Thoracic aorta (tissue), 2 donors: ENCODE data around the gene TLR10. TPM values are rescaled to one million over a fixed set of nuclear protein-coding genes. Genes with fewer than 3 reads are reported as not detected.
"Not testable (repeated sequence)": the region's sequence is repeated elsewhere in the genome, so short reads cannot be mapped to it uniquely, and the experiment has no call there.

Experiments
- ATAC-seq: fragments of 150-250 bp; one replicate; pipeline ENCODE4 v1.8.0; 2017; ENCODE audit warnings: low read depth; ENCODE audit not compliant: insufficient number of reproducible peaks, low FRiP score
- DNase-seq: peaks from one replicate; pipeline ENCODE4 v3.0.0-alpha.2; 2020; ENCODE audit warnings: low spot score
- H3K27ac ChIP-seq, 2 donors: fragments of 200-600 bp; sonication (generic); 1 replicate in 1 of 2; 2 replicates in 1 of 2; pipeline ENCODE4 v1.5.1; 2016; ENCODE audit warnings: mild to moderate bottlenecking in 2 of 2, moderate library complexity in 2 of 2
- H3K27me3 ChIP-seq: fragments of 200-600 bp; sonication (generic); replicated peaks from 2 replicates; pipeline ENCODE4 v1.6.0; 2016; ENCODE audit warnings: mild to moderate bottlenecking; ENCODE audit not compliant: insufficient read depth
- H3K36me3 ChIP-seq: fragments of 200-600 bp; sonication (generic); one replicate; pipeline ENCODE4 v1.5.1; 2016
- H3K4me1 ChIP-seq, 2 donors: fragments of 200-600 bp; sonication (generic); 1 replicate in 1 of 2; 2 replicates in 1 of 2; pipeline versions ENCODE4 v1.5.1 to v1.6.0; 2016; ENCODE audit warnings: low read depth in 2 of 2, mild to moderate bottlenecking in 1 of 2; ENCODE audit not compliant: control insufficient read depth in 1 of 2
- H3K4me3 ChIP-seq: fragments of 200-600 bp; sonication (generic); 2 replicates; pipeline ENCODE4 v1.5.1; 2016; ENCODE audit warnings: mild to moderate bottlenecking
- H3K9me3 ChIP-seq: fragments of 200-600 bp; sonication (generic); 2 replicates; pipeline ENCODE4 v1.5.1; 2016
- total RNA-seq, 2 donors: library from RNA; depleted of rRNA; stranded (reverse); fragments of >200 nt; gene quantifications; one replicate each; pipeline versions ENCODE4 v1.1.0 to v1.2.3, GENCODE V29; 2016
- TF ChIP-seq, protein P1 (sequence below): fragments of 200-600 bp; sonication (generic); IDR thresholded peaks from one replicate; pipeline ENCODE4 v1.5.1; 2019; ENCODE audit warnings: antibody characterized with exemption

Gene TLR10
- total RNA-seq, 2 donors from 2014 or later: 0.28 to 0.81 TPM

DNA sequence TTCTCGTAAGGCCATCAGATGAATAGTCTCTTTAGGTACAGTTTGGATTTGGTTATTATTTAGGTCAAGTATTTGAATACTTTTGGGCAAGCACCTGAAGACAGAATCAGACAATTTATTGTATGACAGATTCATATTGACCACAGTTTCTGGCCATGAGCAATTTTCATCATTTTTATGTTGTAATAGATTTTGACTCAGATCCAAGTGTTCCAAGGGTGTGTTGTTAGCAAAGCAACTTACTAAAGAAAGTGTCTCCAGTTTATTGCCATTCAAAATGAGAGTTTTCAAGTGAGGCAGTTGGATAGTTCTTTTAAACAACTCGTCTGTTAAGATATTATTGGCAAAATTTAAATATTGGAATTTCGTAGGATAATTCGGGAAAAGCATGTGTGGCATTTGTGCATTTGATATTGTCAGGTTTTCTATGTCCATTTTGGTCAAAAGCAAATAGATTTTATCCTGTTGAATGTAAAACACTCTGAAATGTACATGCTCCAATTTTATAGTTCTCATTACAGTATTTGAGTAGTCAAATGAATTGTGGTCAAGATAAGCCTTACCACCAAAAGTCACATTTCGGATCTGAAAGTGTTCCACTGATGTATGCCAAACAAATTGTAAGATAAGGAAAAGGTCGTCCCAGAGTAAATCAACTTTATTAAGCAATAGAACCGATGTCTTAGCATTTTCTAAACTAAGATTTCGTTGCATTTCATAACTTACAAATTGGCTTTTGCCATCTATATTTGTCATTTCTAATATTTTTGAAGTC lies 8.4 kb downstream of the TLR10 start:
- DNase-seq (no peak), ATAC-seq (no peak)
- Histone ChIP-seq H3K4me3 (no peak overlapping the region), H3K36me3 (no peaks in the 10 kb centered on the region), H3K4me1 (no peaks in the 10 kb centered on the region), H3K9me3 (no peaks in the 10 kb centered on the region), H3K27me3 (no peaks in the 10 kb centered on the region), H3K27ac (no peak overlapping the region)
- TF ChIP-seq, protein P1, sequence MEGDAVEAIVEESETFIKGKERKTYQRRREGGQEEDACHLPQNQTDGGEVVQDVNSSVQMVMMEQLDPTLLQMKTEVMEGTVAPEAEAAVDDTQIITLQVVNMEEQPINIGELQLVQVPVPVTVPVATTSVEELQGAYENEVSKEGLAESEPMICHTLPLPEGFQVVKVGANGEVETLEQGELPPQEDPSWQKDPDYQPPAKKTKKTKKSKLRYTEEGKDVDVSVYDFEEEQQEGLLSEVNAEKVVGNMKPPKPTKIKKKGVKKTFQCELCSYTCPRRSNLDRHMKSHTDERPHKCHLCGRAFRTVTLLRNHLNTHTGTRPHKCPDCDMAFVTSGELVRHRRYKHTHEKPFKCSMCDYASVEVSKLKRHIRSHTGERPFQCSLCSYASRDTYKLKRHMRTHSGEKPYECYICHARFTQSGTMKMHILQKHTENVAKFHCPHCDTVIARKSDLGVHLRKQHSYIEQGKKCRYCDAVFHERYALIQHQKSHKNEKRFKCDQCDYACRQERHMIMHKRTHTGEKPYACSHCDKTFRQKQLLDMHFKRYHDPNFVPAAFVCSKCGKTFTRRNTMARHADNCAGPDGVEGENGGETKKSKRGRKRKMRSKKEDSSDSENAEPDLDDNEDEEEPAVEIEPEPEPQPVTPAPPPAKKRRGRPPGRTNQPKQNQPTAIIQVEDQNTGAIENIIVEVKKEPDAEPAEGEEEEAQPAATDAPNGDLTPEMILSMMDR: no peak

DNA sequence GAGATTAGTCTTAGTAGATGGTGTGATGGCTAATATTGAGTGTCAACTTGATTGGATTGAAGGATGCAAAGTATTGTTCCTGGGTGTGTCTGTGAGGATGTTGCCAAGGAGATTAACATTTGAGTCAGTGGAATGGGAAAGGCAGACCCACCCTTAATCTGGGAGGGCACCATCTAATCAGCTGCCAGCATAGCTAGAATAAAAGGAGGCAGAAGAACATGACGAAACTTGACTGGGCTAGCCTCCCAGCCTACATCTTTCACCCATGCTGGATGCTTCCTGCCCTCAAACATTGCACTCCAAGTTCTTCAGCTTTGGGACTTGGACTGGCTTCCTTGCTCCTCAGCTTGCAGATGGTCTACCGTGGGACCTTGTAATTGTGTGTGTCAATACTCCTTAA lies 12.5 kb downstream of the TLR10 start:
- DNase-seq, H3K9me3 ChIP-seq, ATAC-seq, H3K4me3 ChIP-seq, H3K36me3 ChIP-seq, H3K27me3 ChIP-seq, H3K4me1 ChIP-seq, H3K27ac ChIP-seq: not testable (repeated sequence)

DNA sequence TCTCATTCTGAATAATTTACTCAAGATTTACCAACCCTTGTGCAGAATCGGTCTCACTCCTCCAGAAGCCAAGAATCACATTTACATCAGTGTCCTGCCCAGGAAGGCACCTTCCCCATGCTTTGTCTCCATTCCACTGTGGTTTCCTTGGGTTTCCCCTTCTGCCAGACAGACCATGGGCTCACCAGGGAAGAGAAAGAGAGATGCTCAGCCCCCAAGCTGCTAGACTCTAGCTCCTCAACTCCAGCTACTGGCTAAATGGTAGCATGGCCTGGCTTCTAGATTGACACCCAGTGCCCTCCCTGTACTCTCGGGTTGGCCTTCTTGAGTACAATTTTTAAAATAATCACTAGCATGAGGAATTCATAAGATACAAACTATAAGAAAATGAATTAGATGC lies 12.9 kb downstream of the TLR10 start:
- DNase-seq: no peak
- no peak overlapping the region for H3K27ac ChIP-seq
- ATAC-seq: no peak
- no peaks in the 10 kb centered on the region for H3K36me3 ChIP-seq
- H3K27me3 ChIP-seq: no peaks in the 10 kb centered on the region
- H3K4me1 ChIP-seq: no peaks in the 10 kb centered on the region
- TF ChIP-seq, protein P1: no peak
- no peaks in the 10 kb centered on the region for H3K9me3 ChIP-seq
- H3K4me3 ChIP-seq: no peak overlapping the region

DNA sequence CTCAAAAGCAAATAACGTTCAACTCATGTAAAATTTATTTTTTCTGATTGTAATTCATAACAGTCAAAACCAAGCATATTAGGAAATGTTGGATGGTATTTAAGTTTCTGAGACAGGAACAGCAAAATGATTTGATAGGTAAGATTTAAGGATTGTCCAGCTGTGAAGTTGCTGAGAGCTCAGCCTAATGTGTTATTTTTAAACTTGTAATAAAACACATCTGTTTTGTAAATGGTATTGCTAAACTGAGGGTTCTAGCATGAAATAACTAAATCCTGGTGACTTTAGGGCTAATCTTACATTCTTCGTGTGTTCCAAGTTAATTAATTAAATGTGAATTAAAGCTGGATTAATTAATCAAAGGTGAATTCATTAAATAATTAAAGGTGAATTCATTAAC lies 13.3 kb downstream of the TLR10 start:
- H3K36me3 ChIP-seq: no peaks in the 10 kb centered on the region
- TF ChIP-seq, protein P1: no peak
- H3K27me3 ChIP-seq: no peaks in the 10 kb centered on the region
- no peaks in the 10 kb centered on the region for H3K4me1 ChIP-seq
- H3K4me3 ChIP-seq: no peak overlapping the region
- ATAC-seq (no peak), DNase-seq (no peak)
- H3K27ac ChIP-seq: no peak overlapping the region
- no peaks in the 10 kb centered on the region for H3K9me3 ChIP-seq

DNA sequence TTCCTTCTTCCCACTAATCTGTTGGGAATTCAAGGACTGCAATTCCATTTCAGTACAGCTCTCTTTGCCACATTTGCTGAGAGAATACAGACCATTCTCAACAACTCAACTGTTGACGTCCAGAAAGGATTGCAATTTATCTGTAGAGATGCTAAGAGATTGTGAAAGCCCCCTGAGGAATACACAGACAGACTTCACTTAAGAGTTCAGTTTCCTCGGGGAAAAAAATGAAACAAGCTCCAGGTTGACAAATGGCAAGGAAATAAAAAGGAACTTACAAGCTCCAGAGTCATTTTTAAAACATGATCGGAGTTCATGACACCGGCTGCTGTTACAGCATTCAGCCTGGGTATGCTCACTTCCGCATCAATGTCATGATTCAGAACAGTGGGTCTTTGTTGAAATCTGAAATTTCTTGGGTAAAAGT lies 13.8 kb downstream of the TLR10 start:
- ATAC-seq: no peak
- Histone ChIP-seq H3K4me1 (no peaks in the 10 kb centered on the region), H3K27ac (no peak overlapping the region)

DNA sequence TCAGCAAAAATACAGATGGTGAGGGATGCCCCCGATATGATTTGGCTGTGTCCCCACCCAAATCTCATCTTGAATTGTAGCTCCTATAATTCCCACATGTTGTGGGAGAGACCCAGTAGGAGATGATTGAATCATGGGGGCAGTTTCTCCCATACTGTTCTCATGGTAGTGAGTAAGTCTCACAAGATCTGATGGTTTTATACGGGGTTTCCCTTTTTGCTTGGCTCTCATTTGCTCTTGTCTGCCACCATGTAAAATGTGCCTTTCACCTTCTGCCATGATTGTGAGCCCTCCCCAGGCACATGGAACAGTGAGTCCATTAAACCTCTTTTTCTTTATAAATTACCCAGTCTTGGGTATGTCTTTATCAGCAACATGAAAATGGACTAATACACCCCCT lies 15.8 kb downstream of the TLR10 start:
- not testable (repeated sequence) for H3K4me1 ChIP-seq, H3K4me3 ChIP-seq, ATAC-seq, H3K9me3 ChIP-seq, DNase-seq, H3K36me3 ChIP-seq, H3K27ac ChIP-seq, H3K27me3 ChIP-seq

More for the DNA sequence above, 13.8 kb downstream of the TLR10 start:
- TF ChIP-seq, protein P1: no peak
- Histone ChIP-seq H3K4me3 (no peak overlapping the region), H3K9me3 (no peaks in the 10 kb centered on the region), H3K27me3 (no peaks in the 10 kb centered on the region), H3K36me3 (no peaks in the 10 kb centered on the region)
- no peak for DNase-seq
